Activated B cell treated with CpG ODN at 0.5 μM for 24 hours (primary cell): Measurements from ENCODE around the gene ZNF618. TPM values are rescaled to one million over a fixed set of nuclear protein-coding genes. Genes with fewer than 3 reads are reported as not detected.

ENCODE experiments used
- ATAC-seq: fragments of 200-7000 bp; cut with Tn5 transposase; one replicate; pipeline ENCODE4 v1.10.0; 2021; ENCODE audit warnings: low read depth, mild to moderate bottlenecking, moderate library complexity
- CTCF ChIA-PET: fragments of 350-600 bp; sonication (Branson Sonifier 250); formaldehyde crosslinking; loops from one replicate; lab custom pipeline; 2021; ENCODE audit warnings: antibody characterized with exemption; lab: Charles Lee
- POLR2A ChIA-PET: fragments of 350-600 bp; sonication (Branson Sonifier 250); formaldehyde crosslinking; loops from one replicate; lab custom pipeline; 2021; ENCODE audit warnings: antibody characterized with exemption; lab: Charles Lee
- DNase-seq: peaks from one replicate; pipeline ENCODE4 v3.0.0; 2022
- H3K27ac Mint-ChIP-seq: one replicate; pipeline ENCODE4 v1.8.0; 2020; ENCODE audit warnings: mixed read lengths
- H3K27me3 Mint-ChIP-seq: one replicate; pipeline ENCODE4 v1.8.0; 2021; ENCODE audit warnings: mixed read lengths
- H3K36me3 Mint-ChIP-seq: one replicate; pipeline ENCODE4 v1.8.0; 2021; ENCODE audit warnings: low read depth, mixed read lengths
- H3K4me1 Mint-ChIP-seq: one replicate; pipeline ENCODE4 v1.8.0; 2021; ENCODE audit warnings: mixed read lengths
- H3K4me3 Mint-ChIP-seq: one replicate; pipeline ENCODE4 v1.8.0; 2020; ENCODE audit warnings: mild to moderate bottlenecking, mixed read lengths
- H3K9me3 Mint-ChIP-seq: one replicate; pipeline ENCODE4 v1.8.0; 2020; ENCODE audit warnings: mixed read lengths
- CTCF ChIP-seq: fragments of 200-600 bp; IDR thresholded peaks from one replicate; pipeline ENCODE4 v1.8.0; 2022; ENCODE audit warnings: antibody characterized with exemption, mild to moderate bottlenecking
- intact Hi-C: fragments of 100-400 bp; cut with micrococcal nuclease; formaldehyde crosslinking; loops from one replicate; pipeline ENCODE4 v1.15.1; 2024
- total RNA-seq: library from RNA; stranded (reverse); gene quantifications from 2 replicates; pipeline ENCODE4 v1.2.3, GENCODE V29; 2022

Gene ZNF618
- total RNA-seq, 1 donor from 2014 or later = 0.67 TPM

GRCh38 chr9:113973226-113973625, 97.1 kb downstream of the ZNF618 start:
- POLR2A ChIA-PET = no interaction called here
- no peaks in the 10 kb centered on the region for H3K4me1 Mint-ChIP-seq
- no peaks in the 10 kb centered on the region for H3K36me3 Mint-ChIP-seq
- H3K27ac Mint-ChIP-seq = no peak overlapping the region
- no peak for DNase-seq
- no peaks in the 10 kb centered on the region for H3K27me3 Mint-ChIP-seq
- CTCF ChIA-PET = no interaction called here
- intact Hi-C loops = no loop called here
- TF ChIP-seq CTCF = no peak
- no peaks in the 10 kb centered on the region for H3K9me3 Mint-ChIP-seq
- no peak overlapping the region for H3K4me3 Mint-ChIP-seq
- no peak for ATAC-seq

- H3K27me3 Mint-ChIP-seq = no peaks in the 10 kb centered on the region
- H3K27ac Mint-ChIP-seq = no peak overlapping the region
- no peaks in the 10 kb centered on the region for H3K9me3 Mint-ChIP-seq
- POLR2A ChIA-PET = no interaction called here
- intact Hi-C loops = no loop called here
- CTCF ChIA-PET = no interaction called here
- H3K4me1 Mint-ChIP-seq = no peaks in the 10 kb centered on the region
- no peak for DNase-seq
- no peaks in the 10 kb centered on the region for H3K36me3 Mint-ChIP-seq
- H3K4me3 Mint-ChIP-seq = no peak overlapping the region
- no peak for TF ChIP-seq CTCF
- ATAC-seq = no peak
These were observed 97.9 kb downstream of the ZNF618 start for GRCh38 chr9:113973963-113974413.

- intact Hi-C loops = no loop called here
- H3K9me3 Mint-ChIP-seq = no peaks in the 10 kb centered on the region
- DNase-seq = no peak
- H3K27me3 Mint-ChIP-seq = no peaks in the 10 kb centered on the region
- H3K4me1 Mint-ChIP-seq = no peaks in the 10 kb centered on the region
- TF ChIP-seq CTCF = no peak
- ATAC-seq = no peak
- H3K36me3 Mint-ChIP-seq = no peaks in the 10 kb centered on the region
- no peak overlapping the region for H3K4me3 Mint-ChIP-seq
- no peak overlapping the region for H3K27ac Mint-ChIP-seq
- ChIA-PET POLR2A (no interaction called here), CTCF (no interaction called here)
These were observed 100.8 kb downstream of the ZNF618 start for GRCh38 chr9:113976915-113977314.

GRCh38 chr9:113978725-113979342, 102.7 kb downstream of the ZNF618 start:
- Mint-ChIP-seq H3K27me3 (no peaks in the 10 kb centered on the region), H3K27ac (no peak overlapping the region), H3K4me1 (no peaks in the 10 kb centered on the region), H3K4me3 (no peak overlapping the region), H3K36me3 (no peaks in the 10 kb centered on the region), H3K9me3 (no peaks in the 10 kb centered on the region)
- no peak for TF ChIP-seq CTCF
- intact Hi-C loops = no loop called here
- DNase-seq (no peak), ATAC-seq (no peak)
- ChIA-PET CTCF (no interaction called here), POLR2A (no interaction called here)

GRCh38 chr9:113979343-113980127, 103.4 kb downstream of the ZNF618 start:
- Mint-ChIP-seq H3K4me3 (no peak overlapping the region), H3K4me1 (no peaks in the 10 kb centered on the region), H3K27ac (no peak overlapping the region), H3K27me3 (no peaks in the 10 kb centered on the region), H3K9me3 (no peaks in the 10 kb centered on the region), H3K36me3 (no peaks in the 10 kb centered on the region)
- intact Hi-C loops = no loop called here
- no peak for ATAC-seq
- DNase-seq = no peak
- ChIA-PET CTCF (no interaction called here), POLR2A (no interaction called here)
- TF ChIP-seq CTCF = no peak
